ENCODE measurements around the gene MKKS.

DNA sequence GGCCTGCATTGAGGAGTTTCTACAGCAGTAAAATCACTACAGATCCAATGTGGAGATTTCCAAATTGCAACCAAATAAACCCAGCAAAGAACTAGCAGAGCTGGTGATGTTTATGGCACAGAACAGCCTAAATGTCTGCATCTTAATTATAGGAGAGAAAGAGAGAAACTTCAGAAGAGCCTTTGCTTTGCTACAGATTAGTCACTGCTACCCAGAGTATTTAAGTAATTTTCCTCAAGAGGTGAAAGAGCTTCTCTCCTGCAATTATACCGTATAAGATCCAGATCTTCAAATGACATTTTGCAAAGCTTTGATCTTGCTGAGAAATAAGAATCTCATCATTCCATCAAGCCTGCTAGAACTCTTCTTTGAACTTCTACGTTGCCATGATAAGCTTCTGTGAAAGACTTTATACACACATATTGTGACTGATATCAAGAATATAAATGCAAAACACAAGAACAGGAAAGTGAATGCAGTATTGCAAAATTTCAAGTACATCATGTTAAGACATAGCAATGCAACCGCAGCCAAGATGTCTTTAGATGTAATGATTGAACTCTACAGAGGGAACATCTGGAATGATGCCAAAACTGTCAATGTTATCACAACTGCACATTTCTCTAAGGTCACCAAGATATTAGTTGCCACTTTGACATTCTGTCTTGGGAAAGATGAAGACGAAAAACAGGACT lies 48.0 kb downstream of the MKKS start:
- TF ChIP-seq POLR2A (IDR thresholded peaks at IDR 0.05; ENCODE audit: insufficient read depth in 1 of 2, low read depth in 2 of 2, low read length in 2 of 2) (no peak), NR1H2 (CRISPR knock-in tag; IDR thresholded peaks at IDR 0.05; ENCODE audit: borderline replicate concordance, low read depth) (no peak), REL (CRISPR knock-in tag; conservative IDR thresholded peaks at IDR 0.05) (no peak), HNF1B (CRISPR knock-in tag; IDR thresholded peaks at IDR 0.05) (no peak), JUND (CRISPR knock-in tag; IDR thresholded peaks at IDR 0.05) (no peak), ZNF280B (CRISPR knock-in tag; IDR thresholded peaks at IDR 0.05; ENCODE audit: borderline replicate concordance) (no peak)
- TF ChIP-seq, protein P1, sequence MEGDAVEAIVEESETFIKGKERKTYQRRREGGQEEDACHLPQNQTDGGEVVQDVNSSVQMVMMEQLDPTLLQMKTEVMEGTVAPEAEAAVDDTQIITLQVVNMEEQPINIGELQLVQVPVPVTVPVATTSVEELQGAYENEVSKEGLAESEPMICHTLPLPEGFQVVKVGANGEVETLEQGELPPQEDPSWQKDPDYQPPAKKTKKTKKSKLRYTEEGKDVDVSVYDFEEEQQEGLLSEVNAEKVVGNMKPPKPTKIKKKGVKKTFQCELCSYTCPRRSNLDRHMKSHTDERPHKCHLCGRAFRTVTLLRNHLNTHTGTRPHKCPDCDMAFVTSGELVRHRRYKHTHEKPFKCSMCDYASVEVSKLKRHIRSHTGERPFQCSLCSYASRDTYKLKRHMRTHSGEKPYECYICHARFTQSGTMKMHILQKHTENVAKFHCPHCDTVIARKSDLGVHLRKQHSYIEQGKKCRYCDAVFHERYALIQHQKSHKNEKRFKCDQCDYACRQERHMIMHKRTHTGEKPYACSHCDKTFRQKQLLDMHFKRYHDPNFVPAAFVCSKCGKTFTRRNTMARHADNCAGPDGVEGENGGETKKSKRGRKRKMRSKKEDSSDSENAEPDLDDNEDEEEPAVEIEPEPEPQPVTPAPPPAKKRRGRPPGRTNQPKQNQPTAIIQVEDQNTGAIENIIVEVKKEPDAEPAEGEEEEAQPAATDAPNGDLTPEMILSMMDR (CRISPR knock-in tag; IDR thresholded peaks at IDR 0.05) = no peak

Measured in HepG2 (cell line).